K562 (cell line): Measurements from ENCODE around the gene NARF. TPM values are rescaled to one million over a fixed set of nuclear protein-coding genes. Genes with fewer than 3 reads are reported as not detected.
A peak's percentile ranks its signal among the peaks of the same experiment; 100 is the strongest.

ENCODE experiments used
- CHD2 ChIP-seq: IDR thresholded peaks from 2 replicates; pipeline ENCODE4 v1.6.1; 2011; ENCODE audit warnings: low read depth, low read length
- FOXA1 ChIP-seq: fragments of 450-650 bp; IDR thresholded peaks from 2 replicates; pipeline ENCODE4 v1.6.1; 2016; ENCODE audit warnings: mild to moderate bottlenecking, borderline replicate concordance
- FOXM1 ChIP-seq, 2 experiments: fragments of 450-650 bp in 1 of 2; sonication (generic) in 1 of 2; formaldehyde crosslinking in 1 of 2; IDR thresholded peaks; 2 replicates each; pipeline versions ENCODE4 v1.6.1 to v1.9.0; 2017 to 2022; ENCODE audit warnings: low read depth in 2 of 2, mild to moderate bottlenecking in 2 of 2, missing genetic modification reagents in 1 of 2, moderate library complexity in 1 of 2
- GTF2E2 ChIP-seq: fragments of 200-800 bp; sonication (Bioruptor generic); IDR thresholded peaks from 2 replicates; pipeline ENCODE4 v1.6.1; 2016; ENCODE audit warnings: missing genetic modification characterization, missing compliant biosample characterization
- HMGN3 ChIP-seq: IDR thresholded peaks from 2 replicates; pipeline ENCODE4 v1.6.1; 2011; ENCODE audit warnings: borderline replicate concordance, low read depth, mild to moderate bottlenecking, mixed read lengths, low read length; ENCODE audit not compliant: insufficient read length; ENCODE audit errors: extremely low read depth
- NFE2 ChIP-seq: IDR thresholded peaks from 2 replicates; pipeline ENCODE4 v1.6.1; 2014; ENCODE audit warnings: antibody characterized with exemption, low read depth
- PHF8 ChIP-seq: fragments of 200-600 bp; sonication (generic); IDR thresholded peaks from 2 replicates; pipeline ENCODE4 v1.6.1; 2012; ENCODE audit warnings: mixed run types, mild to moderate bottlenecking, inconsistent platforms, low read length, moderate library complexity, borderline replicate concordance
- SIN3A ChIP-seq, 2 experiments: fragments of 150-350 bp in 1 of 2; IDR thresholded peaks; 2 replicates each; pipeline ENCODE4 v1.6.1; 2011 to 2016; ENCODE audit warnings: borderline replicate concordance in 2 of 2, low read depth in 2 of 2, low read length in 2 of 2, mild to moderate bottlenecking in 2 of 2, moderate library complexity in 2 of 2; ENCODE audit not compliant: control insufficient read depth in 1 of 2
- THRA ChIP-seq: fragments of 450-650 bp; IDR thresholded peaks from 2 replicates; pipeline ENCODE4 v1.6.1; 2017; ENCODE audit warnings: mild to moderate bottlenecking, moderate library complexity
- polyA plus RNA-seq, 8 experiments: library from polyadenylated mRNA; depleted of rRNA in 4 of 8; stranded (reverse) in 5 of 8; unstranded in 3 of 8; fragments of >200 nt; fragmentation: Nextera tagmentation in 2 of 8; fragmentation: Illumina TruSeq in 1 of 8; extraction: Ambion mirVana in 2 of 8; extraction: Trizol in 1 of 8; gene quantifications; 2 replicates each; pipeline versions ENCODE4 v1.2.1 to v1.2.3, GENCODE V29; 2011 to 2014; ENCODE audit warnings: inconsistent platforms in 1 of 8, missing spikeins in 1 of 8
- total RNA-seq, 7 experiments: library from RNA; depleted of rRNA in 6 of 7; stranded (reverse); fragments of >200 nt in 6 of 7; fragmentation: Illumina TruSeq in 2 of 7; extraction: Trizol in 2 of 7; gene quantifications; 2 replicates each; pipeline versions ENCODE4 v1.2.1 to v1.2.3, GENCODE V29; 2011 to 2021; ENCODE audit warnings: low replicate concordance in 1 of 7
- TF ChIP-seq, protein P1 (sequence below): fragments of 450-650 bp; formaldehyde crosslinking; IDR thresholded peaks from 2 replicates; pipeline ENCODE4 v1.4.0; 2022; ENCODE audit warnings: mild to moderate bottlenecking, moderate library complexity
- TF ChIP-seq, protein P2 (sequence below), 2 experiments: fragments of 450-650 bp; IDR thresholded peaks; 2 replicates each; pipeline ENCODE4 v1.6.1; 2018; ENCODE audit warnings: mild to moderate bottlenecking in 2 of 2, low read depth in 1 of 2; ENCODE audit not compliant: partially characterized antibody in 2 of 2
- TF ChIP-seq, protein P3 (sequence below), 2 experiments: fragments of 250-450 bp in 1 of 2; fragments of 450-650 bp in 1 of 2; sonication (Bioruptor Pico) in 1 of 2; IDR thresholded peaks; 2 replicates each; pipeline versions ENCODE4 v1.6.1 to v1.8.0; 2016 to 2021; ENCODE audit warnings: mild to moderate bottlenecking in 2 of 2, moderate library complexity in 2 of 2, missing compliant biosample characterization in 1 of 2, missing genetic modification characterization in 1 of 2
- TF ChIP-seq, protein P4 (sequence below): fragments of 450-650 bp; IDR thresholded peaks from 2 replicates; pipeline ENCODE4 v1.6.1; 2017; ENCODE audit warnings: antibody characterized with exemption, mild to moderate bottlenecking

Gene NARF
- total and polyA plus RNA-seq, 9 of the 15 experiments (the other 6 are each of a cell fraction or from before 2014, with no cell fraction given) = 60.4 to 423 (median 132) TPM

- TF ChIP-seq, protein P1, sequence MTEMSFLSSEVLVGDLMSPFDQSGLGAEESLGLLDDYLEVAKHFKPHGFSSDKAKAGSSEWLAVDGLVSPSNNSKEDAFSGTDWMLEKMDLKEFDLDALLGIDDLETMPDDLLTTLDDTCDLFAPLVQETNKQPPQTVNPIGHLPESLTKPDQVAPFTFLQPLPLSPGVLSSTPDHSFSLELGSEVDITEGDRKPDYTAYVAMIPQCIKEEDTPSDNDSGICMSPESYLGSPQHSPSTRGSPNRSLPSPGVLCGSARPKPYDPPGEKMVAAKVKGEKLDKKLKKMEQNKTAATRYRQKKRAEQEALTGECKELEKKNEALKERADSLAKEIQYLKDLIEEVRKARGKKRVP (CRISPR knock-in tag) = peak; percentile 56
- TF ChIP-seq HMGN3 = peak; percentile 69
- TF ChIP-seq PHF8 = peak; percentile 98; the same call in 1 of the 2 replicates
- TF ChIP-seq NFE2 = no peak
- peak; percentile 85 for TF ChIP-seq CHD2
- TF ChIP-seq, protein P2, sequence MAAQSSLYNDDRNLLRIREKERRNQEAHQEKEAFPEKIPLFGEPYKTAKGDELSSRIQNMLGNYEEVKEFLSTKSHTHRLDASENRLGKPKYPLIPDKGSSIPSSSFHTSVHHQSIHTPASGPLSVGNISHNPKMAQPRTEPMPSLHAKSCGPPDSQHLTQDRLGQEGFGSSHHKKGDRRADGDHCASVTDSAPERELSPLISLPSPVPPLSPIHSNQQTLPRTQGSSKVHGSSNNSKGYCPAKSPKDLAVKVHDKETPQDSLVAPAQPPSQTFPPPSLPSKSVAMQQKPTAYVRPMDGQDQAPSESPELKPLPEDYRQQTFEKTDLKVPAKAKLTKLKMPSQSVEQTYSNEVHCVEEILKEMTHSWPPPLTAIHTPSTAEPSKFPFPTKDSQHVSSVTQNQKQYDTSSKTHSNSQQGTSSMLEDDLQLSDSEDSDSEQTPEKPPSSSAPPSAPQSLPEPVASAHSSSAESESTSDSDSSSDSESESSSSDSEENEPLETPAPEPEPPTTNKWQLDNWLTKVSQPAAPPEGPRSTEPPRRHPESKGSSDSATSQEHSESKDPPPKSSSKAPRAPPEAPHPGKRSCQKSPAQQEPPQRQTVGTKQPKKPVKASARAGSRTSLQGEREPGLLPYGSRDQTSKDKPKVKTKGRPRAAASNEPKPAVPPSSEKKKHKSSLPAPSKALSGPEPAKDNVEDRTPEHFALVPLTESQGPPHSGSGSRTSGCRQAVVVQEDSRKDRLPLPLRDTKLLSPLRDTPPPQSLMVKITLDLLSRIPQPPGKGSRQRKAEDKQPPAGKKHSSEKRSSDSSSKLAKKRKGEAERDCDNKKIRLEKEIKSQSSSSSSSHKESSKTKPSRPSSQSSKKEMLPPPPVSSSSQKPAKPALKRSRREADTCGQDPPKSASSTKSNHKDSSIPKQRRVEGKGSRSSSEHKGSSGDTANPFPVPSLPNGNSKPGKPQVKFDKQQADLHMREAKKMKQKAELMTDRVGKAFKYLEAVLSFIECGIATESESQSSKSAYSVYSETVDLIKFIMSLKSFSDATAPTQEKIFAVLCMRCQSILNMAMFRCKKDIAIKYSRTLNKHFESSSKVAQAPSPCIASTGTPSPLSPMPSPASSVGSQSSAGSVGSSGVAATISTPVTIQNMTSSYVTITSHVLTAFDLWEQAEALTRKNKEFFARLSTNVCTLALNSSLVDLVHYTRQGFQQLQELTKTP (IDR thresholded peaks at IDR 0.05; ENCODE audit: low read depth in 1 of 2, partially characterized antibody in 2 of 2) = no peak
- TF ChIP-seq, protein P3, sequence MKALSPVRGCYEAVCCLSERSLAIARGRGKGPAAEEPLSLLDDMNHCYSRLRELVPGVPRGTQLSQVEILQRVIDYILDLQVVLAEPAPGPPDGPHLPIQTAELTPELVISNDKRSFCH (CRISPR knock-in tag; IDR thresholded peaks at IDR 0.05) = no peak
- TF ChIP-seq, protein P3 (tag; IDR thresholded peaks at IDR 0.05) = peak; percentile 84; the same call in 1 of the 2 replicates
- no peak for TF ChIP-seq THRA
- no peak for TF ChIP-seq FOXA1
- TF ChIP-seq, protein P4, sequence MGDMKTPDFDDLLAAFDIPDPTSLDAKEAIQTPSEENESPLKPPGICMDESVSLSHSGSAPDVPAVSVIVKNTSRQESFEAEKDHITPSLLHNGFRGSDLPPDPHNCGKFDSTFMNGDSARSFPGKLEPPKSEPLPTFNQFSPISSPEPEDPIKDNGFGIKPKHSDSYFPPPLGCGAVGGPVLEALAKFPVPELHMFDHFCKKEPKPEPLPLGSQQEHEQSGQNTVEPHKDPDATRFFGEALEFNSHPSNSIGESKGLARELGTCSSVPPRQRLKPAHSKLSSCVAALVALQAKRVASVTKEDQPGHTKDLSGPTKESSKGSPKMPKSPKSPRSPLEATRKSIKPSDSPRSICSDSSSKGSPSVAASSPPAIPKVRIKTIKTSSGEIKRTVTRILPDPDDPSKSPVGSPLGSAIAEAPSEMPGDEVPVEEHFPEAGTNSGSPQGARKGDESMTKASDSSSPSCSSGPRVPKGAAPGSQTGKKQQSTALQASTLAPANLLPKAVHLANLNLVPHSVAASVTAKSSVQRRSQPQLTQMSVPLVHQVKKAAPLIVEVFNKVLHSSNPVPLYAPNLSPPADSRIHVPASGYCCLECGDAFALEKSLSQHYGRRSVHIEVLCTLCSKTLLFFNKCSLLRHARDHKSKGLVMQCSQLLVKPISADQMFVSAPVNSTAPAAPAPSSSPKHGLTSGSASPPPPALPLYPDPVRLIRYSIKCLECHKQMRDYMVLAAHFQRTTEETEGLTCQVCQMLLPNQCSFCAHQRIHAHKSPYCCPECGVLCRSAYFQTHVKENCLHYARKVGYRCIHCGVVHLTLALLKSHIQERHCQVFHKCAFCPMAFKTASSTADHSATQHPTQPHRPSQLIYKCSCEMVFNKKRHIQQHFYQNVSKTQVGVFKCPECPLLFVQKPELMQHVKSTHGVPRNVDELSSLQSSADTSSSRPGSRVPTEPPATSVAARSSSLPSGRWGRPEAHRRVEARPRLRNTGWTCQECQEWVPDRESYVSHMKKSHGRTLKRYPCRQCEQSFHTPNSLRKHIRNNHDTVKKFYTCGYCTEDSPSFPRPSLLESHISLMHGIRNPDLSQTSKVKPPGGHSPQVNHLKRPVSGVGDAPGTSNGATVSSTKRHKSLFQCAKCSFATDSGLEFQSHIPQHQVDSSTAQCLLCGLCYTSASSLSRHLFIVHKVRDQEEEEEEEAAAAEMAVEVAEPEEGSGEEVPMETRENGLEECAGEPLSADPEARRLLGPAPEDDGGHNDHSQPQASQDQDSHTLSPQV = peak; percentile 19; the same call in 1 of the 2 replicates
- peak; percentile 95 for TF ChIP-seq GTF2E2 (tag)
- TF ChIP-seq FOXM1 (IDR thresholded peaks at IDR 0.05; ENCODE audit: low read depth) = no peak
- peak; percentile 97 for TF ChIP-seq FOXM1 (CRISPR knock-in tag; IDR thresholded peaks at IDR 0.05; ENCODE audit: low read depth)
- TF ChIP-seq SIN3A (IDR thresholded peaks at IDR 0.05; ENCODE audit: borderline replicate concordance in 2 of 2, control insufficient read depth in 1 of 2, low read depth in 2 of 2, low read length in 2 of 2) = no peak; a peak in 3 of 4 replicates
Measured at GRCh38 chr17:82458179-82458884, at the start of gene NARF (continued).
